Activated naive CD4-positive, alpha-beta T cell treated with anti-CD3 and anti-CD28 coated beads, Interleukin-2, amount 50 U/mL, for 16 hours (primary cell): Measurements from ENCODE around the gene TRAF2.

Experiments used
- DNase-seq: peaks from one replicate; pipeline ENCODE4 v3.0.0-alpha.2; 2020

TRAF2 gene

DNA sequence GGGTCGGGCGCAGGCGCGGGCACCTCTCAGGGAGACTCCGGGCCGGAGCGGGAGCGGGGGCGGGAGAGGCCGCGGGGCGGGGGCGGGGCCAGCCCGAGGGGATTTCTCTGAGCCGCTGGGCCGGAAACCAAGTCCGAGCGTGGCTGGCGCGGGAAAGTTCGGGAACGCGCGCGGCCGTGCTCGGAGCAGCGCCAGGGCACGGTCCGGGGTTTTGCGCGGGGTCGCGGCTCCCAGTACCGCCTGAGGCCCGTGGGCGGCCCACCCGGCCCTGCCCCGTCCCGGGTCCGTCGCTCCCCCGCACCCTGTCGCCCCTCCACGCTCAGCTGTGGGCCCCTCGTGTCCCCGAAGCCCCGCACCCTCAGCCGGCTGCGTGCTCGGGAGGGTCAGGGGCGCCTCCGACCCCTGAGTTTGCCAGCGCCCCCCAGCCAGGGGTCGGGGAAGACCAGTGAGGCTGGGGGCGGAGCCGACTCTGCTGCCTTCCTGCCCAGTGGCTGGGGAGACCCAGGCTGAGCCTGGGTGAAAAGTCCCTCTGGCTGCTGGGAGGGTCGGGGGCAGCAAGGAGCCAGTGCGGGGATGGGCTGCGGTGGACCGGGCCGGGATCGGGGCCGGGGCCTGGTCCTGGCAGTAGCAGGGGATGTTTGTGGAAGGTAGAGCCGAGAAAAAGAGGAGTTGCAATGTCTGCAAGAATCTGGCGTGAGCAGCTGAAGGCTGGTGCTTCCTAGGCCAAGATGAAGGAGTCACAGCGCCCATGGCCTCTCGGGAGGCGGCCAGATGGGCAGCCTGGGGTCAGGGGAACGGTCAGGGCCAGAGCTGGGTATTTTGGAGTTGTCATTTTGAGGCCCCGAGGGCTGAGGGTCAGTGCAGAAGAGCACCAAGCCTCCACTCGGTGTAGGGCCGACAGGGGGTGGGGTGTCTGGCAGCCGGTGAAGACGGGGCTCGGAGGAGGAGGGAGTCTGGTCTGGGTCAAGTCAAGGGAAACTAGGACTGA is 588 bp downstream of the TRAF2 start:
- peak; percentile 37 for DNase-seq

DNA sequence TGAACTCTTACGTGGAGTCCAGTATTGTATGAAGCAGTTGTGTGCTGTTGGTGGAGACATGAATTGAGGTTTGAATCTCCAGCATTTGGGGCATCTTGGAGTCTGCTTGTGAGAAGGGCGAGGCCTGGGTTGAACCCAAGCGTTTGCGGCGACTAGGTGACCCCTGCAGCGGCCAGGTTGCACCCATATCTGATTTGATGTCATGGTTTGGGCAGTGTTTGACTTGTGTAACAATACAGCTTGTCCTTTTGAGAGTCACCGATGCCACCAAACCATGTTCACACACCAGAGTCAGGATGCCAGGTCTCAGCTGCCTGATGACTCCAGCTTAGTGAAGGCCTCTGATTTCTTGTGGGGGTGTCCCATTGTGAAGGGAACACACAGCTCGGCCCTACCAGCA is 2.1 kb downstream of the TRAF2 start:
- no peak for DNase-seq

DNA sequence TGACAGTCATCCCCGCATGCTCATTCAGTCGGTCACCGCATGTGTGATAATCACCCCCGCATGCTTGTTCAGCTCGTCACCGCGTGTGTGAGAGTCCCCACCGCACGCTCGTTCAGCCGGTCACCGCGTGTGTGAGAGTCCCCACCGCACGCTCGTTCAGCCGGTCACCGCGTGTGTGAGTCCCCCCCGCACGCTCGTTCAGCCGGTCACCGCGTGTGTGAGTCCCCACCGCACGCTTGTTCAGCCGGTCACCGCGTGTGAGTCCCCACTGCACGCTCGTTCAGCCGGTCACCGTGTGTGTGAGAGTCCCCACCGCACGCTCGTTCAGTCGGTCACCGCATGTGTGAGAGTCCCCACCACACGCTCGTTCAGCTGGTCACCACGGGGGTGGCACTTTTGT is 3.5 kb downstream of the TRAF2 start:
- DNase-seq: no peak

DNA sequence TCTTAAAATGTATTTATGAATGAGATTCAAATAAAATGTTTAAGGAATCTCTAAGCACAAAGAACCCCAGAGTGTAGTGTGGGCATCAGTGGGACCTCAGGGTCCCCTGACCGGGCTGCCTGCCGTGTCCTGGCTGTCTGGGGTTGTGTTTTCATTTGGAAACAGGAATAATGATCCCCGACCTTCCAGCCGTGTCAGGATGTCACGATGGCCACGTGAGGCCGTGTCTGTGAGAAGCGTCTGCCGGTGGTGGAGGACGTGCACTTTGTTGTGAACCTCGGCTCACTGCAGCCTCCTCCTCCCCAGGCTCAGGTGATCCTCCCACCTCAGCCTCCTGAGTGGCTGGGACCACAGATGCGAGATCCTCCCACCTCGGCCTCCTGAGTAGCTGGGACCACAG is 4.3 kb downstream of the TRAF2 start:
- DNase-seq: no peak

DNA sequence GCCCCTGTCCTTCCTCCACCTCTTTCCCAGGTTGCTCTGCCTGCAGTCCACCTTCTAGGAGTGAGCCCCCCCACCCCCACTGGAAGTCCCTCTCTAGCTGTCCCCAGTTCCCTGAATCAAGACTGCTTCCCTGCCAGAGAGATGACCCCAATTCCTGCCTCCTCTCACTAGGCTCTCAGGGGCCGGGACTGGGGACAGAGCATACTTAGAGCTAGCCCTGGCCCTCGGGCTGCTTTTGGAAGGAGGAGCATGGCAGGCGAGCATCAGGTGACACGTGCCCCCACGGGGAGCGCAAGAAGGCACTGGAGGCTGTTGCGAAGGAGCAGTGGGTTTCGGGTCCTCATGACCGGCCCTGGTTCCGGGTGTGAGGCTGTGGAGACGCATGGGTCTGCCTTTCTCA is 9.7 kb downstream of the TRAF2 start:
- DNase-seq: no peak

DNA sequence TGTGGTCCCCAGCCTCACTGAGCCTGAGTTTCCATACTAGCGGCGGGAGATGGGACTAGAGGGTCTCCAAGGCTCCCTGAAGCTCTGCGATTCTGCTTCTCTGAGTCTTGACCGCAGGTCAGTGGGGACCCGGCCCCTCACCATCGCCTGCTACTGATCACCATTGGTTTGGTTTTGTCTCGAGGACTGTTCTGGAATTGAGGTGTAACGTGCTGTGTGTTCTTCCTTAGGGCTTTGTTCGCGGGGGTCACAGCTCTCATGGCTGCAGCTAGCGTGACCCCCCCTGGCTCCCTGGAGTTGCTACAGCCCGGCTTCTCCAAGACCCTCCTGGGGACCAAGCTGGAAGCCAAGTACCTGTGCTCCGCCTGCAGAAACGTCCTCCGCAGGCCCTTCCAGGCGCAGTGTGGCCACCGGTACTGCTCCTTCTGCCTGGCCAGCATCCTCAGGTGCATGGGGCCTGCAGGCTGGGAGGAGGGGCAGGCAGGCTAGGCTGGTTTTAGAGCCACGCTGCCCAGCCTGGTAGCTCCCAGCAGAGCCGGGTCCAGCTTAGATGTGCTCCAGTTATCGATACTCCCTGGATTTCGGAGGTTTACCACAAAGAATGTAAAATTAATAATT is 12.3 kb downstream of the TRAF2 start:
- no peak for DNase-seq

DNA sequence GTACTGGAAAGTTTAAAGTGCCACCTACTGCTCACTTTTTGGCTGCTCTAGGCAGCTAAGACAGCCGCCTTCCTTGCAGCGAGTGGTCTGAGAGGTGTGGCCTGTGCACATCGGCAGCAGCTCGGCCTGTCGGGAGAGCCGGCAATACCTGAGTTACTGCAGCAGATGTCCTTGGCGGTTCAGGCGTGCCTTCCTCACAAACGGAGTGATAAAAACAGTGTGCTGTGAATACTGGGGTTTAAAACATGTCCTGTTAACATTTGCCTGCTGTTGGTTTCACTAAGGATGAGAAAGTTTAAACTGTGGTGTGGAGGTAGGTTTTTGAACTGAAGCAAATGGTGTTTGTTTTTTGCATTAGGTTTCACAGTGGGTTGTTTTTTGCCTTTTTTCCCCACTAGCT is 12.9 kb downstream of the TRAF2 start:
- DNase-seq: no peak

DNA sequence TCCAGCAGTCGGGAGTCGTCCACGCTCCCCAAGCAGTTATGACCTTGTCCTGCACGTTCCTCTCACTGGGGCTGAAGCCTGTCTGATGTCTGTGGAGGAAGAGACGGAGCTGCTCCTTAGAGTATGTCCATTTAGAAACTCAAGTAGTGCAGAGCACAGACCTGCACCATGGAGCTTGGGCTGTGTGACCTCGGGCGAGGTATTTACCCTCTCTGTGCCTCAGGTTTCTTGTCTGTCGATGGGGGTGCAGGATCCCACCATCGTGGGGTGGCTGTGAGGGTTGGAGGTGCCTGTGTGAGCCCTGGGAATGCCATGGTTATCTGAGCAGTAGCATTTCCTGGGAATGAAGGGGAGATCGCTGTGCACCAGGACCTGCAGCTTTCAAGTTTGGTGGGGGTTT is 14.2 kb downstream of the TRAF2 start:
- no peak for DNase-seq

DNA sequence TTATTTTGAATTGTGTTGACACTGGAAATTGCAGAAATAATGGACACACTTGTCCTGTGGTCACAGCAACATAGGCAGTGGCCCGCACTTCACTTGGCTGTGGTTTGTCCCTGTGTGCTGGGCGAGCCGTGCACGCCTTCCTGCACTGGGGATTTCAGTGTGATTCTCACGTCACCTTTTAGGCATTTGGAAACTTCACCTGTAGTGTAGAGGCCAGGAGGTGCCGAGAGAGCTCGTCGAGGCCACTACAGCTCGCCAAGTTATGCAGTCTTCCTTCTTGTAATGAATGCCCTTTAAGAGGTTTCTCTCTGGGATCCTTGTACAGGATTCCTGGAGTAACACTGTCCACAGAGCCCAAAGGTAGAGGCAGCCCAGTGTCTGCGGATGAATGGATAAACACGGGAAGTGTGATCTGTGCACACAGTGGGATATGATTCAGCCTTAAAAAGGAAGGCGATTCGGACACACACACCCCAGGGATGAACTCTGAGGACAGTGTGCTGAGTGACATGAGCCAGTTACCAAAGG is 14.7 kb downstream of the TRAF2 start:
- no peak for DNase-seq

DNA sequence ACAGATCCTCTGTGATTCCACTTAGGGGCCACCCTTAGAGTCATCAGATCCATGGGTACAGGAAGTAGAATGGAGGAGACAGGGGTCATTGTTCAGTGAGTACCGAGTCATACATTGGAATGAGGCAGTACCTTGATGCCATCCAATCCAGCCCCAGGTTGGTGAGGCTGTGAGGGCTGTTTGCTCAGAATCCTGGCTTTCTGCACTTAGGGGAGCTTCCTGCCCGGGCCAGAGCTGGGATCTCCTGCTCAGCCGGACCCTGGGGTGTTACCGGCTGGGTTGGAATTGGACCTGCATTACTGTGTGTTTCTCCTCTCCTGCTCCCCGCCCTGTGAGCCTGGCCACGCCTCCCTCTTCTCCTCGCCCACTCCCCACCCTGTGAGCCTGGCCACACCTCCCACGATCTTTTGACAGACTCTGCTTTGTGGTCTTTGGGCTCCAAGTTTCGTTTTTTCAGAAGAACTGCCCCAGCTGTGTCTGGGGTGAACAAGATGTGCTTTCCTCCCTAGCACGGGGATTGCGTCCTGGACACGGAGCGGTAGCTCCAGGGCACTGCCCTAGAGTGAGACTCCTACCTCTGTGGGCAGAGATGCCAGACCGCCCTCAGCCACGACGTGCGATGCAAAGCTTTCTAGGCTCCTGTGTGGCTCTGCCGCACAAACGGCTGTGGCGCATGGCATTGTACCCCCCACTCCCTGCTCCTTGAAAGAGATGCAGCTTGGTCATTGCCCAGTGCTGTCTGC is 15.4 kb downstream of the TRAF2 start:
- DNase-seq: peak; percentile 75

DNA sequence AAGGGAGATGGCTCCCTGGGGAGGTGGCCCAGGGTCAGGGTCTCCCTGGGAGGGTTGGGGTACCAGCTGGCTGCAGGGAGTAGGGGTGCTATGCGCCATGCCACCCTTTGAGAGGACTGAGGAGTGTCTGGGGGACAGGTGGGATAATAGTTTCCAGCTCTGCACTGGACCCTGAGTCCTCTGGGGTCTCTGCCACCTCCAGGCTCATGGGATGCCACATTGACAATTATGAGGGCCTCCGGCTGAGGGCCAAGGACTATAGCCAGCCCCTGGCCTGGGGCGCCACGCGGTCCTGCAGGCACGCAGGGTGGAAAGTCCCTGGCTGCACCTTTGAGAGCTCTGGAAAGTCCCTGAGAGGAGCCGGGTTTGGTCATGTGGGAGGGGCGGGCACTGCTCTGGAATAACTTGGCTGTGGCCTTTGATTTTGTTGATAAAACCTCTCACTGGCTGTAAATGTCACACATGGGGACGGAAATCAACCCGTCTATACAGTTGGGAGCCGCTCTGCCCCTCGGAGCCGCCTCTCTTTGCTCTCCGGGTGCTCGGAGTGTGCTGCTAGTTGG is 16.0 kb downstream of the TRAF2 start:
- DNase-seq: peak; percentile 87

DNA sequence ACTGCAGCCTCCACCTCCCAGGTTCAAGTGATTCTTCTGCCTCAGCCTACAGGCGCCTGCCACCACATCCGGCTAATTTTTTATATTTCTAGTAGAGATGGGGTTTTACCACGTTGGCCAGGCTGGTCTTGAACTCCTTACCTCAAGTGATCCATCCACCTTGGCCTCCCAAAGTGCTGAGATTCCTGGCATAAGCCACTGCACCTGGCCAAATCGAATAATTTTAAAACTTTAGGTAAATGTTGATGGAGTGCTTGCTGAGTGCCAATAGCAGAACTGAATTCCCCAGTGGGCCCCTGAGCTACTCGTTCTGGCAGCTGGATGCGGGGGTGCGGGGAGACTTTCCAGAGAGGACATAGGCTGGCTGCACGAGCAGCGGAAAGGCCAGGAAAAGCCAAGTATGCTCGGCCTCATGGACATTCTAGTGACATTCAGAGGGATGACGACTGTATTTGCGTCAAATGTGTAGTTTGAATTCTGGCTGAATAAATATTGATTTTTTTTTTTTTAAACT is 16.8 kb downstream of the TRAF2 start:
- DNase-seq: no peak

DNA sequence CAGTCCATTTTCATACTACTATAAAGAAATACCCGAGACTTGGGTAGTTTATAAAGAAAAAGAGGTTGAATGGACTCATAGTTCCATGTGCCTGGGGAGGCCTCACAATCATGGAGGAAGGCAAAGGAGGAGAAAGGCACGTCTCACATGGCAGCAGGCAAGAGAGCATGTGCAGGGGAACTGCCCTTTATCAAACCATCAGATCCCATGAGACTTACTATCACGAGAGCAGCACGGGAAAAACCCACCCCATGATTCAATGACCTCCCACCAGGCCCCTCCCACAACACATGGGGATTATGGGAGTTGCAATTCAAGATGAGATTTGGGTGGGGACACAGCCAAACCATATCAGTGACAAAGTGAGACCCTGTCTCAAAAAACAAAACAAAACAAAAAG is 19.9 kb downstream of the TRAF2 start:
- no peak for DNase-seq

DNA sequence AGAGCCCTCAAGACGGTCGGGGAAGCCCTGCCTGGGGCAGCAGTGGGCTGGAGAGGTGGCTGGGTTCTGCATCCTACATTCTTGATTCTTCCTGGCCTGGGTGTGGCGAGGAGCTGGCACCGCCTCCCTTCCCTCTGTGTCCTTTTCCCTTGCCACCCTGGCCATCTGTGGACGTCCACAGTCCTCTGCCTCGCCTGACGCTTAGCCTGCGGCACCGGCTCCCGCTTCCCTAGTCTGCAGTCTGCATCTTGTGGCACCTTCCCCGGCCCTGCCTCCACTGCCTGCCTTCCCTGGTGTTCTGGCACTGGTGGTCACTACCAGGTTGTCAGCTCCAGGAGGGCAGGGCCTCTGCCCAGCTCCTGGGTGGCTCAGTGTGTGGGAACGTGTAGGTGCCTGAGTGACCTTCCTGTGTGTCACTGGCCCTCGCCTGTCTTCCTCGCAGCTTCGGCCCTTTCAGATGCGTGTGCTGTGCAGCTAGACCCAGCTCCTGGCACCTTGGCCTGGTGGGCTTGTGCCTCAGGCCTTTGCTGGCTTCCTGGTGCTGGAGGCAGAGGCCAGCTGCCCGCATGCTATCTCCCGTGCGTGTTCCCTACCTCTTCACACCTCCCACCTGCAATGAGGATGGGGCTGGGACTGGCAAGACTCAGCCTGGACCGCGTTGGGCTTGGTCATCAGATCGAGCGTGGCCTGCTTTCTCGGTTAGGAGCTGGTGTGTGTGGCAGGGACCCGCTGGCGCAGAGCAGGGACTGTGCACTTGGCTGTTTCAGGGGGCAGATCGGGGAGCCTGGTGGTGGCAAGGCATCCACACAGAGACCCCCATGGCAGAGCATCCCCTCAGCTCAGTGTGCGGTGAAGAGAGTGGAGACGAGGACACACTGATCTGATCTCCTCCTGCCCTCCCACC is 20.9 kb downstream of the TRAF2 start:
- no peak for DNase-seq

DNA sequence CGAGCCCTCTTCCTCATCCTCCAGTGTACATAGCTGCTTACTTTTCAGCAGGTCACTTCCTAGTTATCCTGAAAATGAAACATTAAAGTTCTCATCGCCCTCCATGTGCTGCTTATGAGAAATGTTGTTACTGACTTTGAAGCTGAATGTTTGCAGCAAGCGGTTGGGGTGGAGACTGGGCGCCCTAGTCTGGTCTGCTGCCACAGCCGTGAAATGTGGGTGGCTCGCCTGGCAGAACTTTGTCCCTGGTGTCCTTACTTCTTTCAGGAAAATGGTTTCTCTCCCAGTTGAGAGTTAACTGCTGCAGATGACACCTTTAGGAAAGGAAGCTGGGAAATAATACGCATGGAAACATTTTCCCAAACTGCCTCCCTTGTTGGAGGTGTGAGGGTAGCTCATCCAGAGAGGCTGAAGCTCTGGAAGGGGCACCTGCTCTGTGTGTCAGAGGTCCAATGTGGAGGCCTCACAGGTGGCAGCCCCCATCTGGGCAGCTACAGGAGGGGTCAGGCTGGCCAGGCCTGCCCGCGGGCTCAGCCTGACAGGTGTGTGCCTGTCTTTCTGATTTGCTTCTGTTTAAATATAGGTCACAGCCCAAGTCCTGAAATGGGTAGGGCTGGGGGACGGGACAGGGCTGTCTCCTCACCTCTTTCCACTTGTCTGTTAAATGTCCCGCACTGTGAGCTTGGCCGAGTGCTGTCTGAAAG is 24.0 kb downstream of the TRAF2 start:
- DNase-seq: no peak

DNA sequence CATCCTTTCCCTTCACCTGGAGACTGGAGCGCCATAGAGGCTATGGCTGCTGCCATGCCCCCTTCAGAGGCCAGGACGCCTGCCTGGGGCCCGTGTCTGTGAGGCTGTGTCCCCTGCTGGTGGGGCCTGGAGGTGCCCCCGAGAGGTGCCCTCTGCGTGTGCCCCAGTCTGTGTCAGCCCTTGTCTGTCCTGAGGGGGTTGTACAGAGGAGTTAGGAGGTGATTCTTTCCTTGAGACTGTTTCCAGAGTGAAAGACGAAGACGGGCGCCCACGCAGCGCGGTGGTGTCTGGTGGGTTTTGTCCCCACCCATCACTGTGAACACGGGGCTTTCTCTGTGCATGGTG is 24.6 kb downstream of the TRAF2 start:
- DNase-seq: no peak

DNA sequence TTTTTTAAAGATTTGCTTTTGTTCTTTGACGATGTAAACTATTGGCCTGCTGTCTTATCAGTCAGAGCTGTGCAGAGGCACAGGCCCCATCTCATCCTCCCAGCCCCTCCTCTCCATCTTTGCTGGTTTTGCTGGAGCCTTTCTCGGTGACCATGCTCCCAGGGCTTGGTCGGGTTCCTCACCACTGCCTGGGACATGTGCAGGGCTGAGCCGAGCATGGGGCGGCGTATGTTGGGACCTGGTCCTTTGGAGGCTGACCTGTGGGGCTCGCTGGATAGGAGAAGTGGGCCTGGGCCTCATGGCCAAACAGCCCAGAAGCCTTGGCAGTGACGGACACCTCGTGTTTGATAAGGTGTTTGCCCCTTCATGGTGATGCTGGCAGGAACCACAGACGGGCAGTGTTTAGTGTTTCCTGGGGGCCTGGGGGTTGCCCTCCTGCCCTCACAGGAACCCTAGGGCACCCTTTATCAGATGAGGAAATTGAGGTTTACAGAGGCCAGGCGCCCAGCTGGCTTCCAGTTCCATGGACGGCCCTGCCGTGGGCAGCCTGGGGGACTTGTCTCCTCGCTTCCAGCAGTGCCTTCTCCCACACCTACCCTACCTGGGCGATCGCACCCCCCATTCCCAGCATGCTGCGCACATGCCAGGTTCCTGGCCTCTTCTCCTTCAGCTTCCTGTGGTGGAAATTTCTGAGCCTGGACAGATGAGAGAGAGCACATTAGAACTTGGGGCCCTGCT is 27.6 kb downstream of the TRAF2 start:
- DNase-seq: no peak

DNA sequence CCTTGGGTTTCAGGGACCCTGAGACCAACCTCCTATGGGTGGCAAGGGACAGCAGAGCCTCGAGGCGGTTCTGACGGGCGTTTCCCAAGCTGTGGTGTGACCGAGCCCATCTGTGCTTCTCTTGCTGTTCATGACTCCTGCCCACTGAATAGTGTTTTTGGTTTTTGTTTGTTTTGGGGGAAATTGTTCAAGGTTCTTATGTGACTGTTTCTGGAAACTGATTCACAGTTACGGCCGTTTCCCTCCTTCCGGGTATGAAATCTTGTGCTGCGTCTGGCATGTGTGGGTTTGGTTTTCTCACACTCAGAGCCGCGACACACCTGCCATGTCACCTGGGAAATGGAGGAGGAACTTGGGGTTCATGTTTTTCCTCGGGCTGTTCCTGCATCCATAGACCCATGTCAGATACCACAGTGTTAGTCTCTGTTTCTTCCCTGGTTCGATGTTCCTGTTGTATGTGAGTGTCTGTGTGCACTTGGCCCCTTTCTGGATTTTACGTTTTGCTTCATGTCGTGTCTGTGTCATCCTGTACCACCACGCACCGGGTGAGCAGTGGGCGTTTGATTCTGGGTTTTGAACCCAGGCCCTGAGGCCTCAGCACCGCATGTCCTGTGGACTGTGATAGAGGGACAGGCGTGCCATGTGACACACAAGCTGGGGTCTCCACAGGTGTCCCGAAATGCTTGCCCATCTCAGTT is 29.5 kb downstream of the TRAF2 start:
- no peak for DNase-seq

DNA sequence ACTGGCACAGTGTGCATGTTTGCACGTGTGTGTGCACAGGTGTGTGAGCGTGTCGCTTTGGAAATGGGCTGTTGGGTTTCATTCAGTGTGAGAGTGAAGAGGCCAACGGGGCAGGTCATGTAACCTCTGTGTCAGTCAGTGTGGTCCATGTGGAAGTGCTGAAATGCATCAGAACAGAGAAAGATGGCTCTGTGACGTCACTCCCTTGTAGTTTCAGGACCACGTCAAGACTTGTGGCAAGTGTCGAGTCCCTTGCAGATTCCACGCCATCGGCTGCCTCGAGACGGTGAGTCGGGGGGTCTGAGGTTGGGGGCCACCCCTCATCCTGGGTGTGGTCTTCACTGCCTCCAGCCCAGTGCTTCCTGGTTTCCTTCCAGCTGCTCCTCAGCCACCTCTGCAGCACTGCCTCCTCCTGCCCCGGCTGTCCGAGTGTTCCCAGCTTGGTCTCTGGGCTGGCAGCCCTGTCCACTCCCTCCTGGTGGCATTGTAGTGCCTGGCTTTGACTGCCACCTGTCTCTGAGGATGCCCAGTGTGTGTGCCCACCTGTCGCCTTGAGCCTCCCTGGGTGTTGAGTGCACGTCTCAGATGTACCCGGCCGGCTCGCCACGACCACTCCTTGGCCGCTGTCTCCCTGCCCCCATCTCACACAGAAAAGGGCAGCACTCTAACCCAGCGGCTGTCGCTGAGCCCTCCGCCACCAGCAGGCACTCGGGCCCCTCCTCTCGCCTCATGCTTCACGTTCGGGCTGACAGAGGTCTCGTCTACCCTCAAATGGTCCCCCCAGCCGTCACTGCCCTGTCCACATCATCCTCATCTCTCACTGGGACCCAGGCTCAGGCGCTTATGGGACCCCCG is 30.2 kb downstream of the TRAF2 start:
- no peak for DNase-seq
